Breast epithelium (tissue), 3 donors: Measurements from ENCODE around the gene YJU2.

Experiments
- CTCF ChIP-seq, 3 donors: fragments of 450-650 bp; IDR thresholded peaks; one replicate each; pipeline ENCODE4 v1.5.1; 2016 to 2017; ENCODE audit warnings: antibody characterized with exemption in 3 of 3, mild to moderate bottlenecking in 3 of 3, moderate library complexity in 3 of 3
- POLR2A ChIP-seq: fragments of 450-650 bp; IDR thresholded peaks from one replicate; pipeline ENCODE4 v1.6.1; 2016; ENCODE audit warnings: antibody characterized with exemption, mild to moderate bottlenecking, moderate library complexity

- TF ChIP-seq CTCF (IDR thresholded peaks at IDR 0.05) (no peak), POLR2A (no peak)
Measured at GRCh38 chr19:4300589-4300988, 53.7 kb downstream of the YJU2 start.
